HepG2 (cell line): ENCODE results near the gene ZNF365. TPM values are rescaled to one million over a fixed set of nuclear protein-coding genes. Genes with fewer than 3 reads are reported as not detected.

Source experiments
- ATAC-seq: fragments of 200-7000 bp; cut with Tn5 transposase; 3 replicates; pipeline ENCODE4 v1.9.1; 2020; ENCODE audit warnings: mild to moderate bottlenecking, moderate library complexity
- BruUV-seq: library from RNA; stranded (reverse); fragments of 400-500 nt; replicated peaks from 2 replicates; lab custom pipeline; 2021; lab: Mats Ljungman, UMichigan
- CTCF ChIA-PET: fragments of 300-600 bp; formaldehyde crosslinking; extraction: SDS; loops from one replicate; lab custom pipeline; 2021; ENCODE audit warnings: low total read pairs, inconsistent platforms, low intra/inter-chr PET ratio; lab: Yijun Ruan, JAX
- POLR2A ChIA-PET: fragments of 350-600 bp; sonication (Branson Sonifier 250); formaldehyde crosslinking; loops from one replicate; lab custom pipeline; 2020; ENCODE audit warnings: antibody characterized with exemption, inconsistent platforms; lab: Yijun Ruan, JAX
- DNase-seq: peaks from one replicate; pipeline ENCODE4 v3.0.0-alpha.2; 2015; ENCODE audit warnings: low spot score
- FAIRE-seq: peaks from 3 replicates; lab custom pipeline; 2011; peaks lifted over from hg19 to GRCh38; lab: Jason Lieb, UNC
- H2AFZ ChIP-seq: one replicate; pipeline ENCODE4 v1.6.1; 2011; ENCODE audit warnings: low read length, inconsistent platforms
- H3K27ac ChIP-seq: fragments of 300-600 bp; 3 replicates; pipeline ENCODE4 v1.8.0; 2011; ENCODE audit warnings: mixed run types, mild to moderate bottlenecking, mixed read lengths, low read length, inconsistent platforms; ENCODE audit not compliant: insufficient read depth; ENCODE audit errors: extremely low read length
- H3K27me3 ChIP-seq, 2 experiments: fragments of 200-600 bp in 1 of 2; 2 replicates in 1 of 2; 3 replicates in 1 of 2; pipeline versions ENCODE4 v1.6.0 to v1.8.0; 2011; ENCODE audit warnings: low read length in 2 of 2, mild to moderate bottlenecking in 2 of 2, moderate library complexity in 2 of 2, inconsistent platforms in 1 of 2; ENCODE audit not compliant: insufficient read depth in 2 of 2, control insufficient read depth in 1 of 2
- H3K36me3 ChIP-seq, 2 experiments: fragments of 200-600 bp in 1 of 2; replicated peaks in 1 of 2; 2 replicates in 1 of 2; 3 replicates in 1 of 2; pipeline versions ENCODE4 v1.5.1 to v1.8.0; 2011; ENCODE audit warnings: low read length in 2 of 2, inconsistent platforms in 1 of 2; ENCODE audit not compliant: insufficient read depth in 2 of 2, control insufficient read depth in 1 of 2
- H3K4me1 ChIP-seq: 2 replicates; pipeline ENCODE4 v1.5.1; 2012; ENCODE audit warnings: low read length, inconsistent platforms; ENCODE audit not compliant: insufficient read depth
- H3K4me2 ChIP-seq: 2 replicates; pipeline ENCODE4 v1.6.0; 2011; ENCODE audit warnings: low read depth, low read length, inconsistent platforms
- H3K4me3 ChIP-seq, 3 experiments: fragments of 200-600 bp in 1 of 3; sonication (generic), shearing (Covaris generic) in 1 of 3; replicated peaks in 1 of 3; 2 replicates each; pipeline ENCODE4 v1.5.1; 2011 to 2016; ENCODE audit warnings: low read length in 3 of 3, inconsistent platforms in 2 of 3, low read depth in 2 of 3, mild to moderate bottlenecking in 2 of 3, control low read depth in 1 of 3, mixed read lengths in 1 of 3; ENCODE audit not compliant: insufficient read depth in 1 of 3
- H3K79me2 ChIP-seq: one replicate; pipeline ENCODE4 v1.6.1; 2011; ENCODE audit warnings: low read length, inconsistent platforms; ENCODE audit not compliant: insufficient read depth
- H3K9ac ChIP-seq: 2 replicates; pipeline ENCODE4 v1.6.0; 2011; ENCODE audit warnings: mild to moderate bottlenecking, low read depth, low read length, inconsistent platforms; ENCODE audit not compliant: insufficient read depth
- H3K9me3 ChIP-seq: 2 replicates; pipeline ENCODE4 v1.5.1; 2012; ENCODE audit warnings: mild to moderate bottlenecking, low read length
- H4K20me1 ChIP-seq: 2 replicates; pipeline ENCODE4 v1.6.0; 2011; ENCODE audit warnings: inconsistent platforms, mild to moderate bottlenecking, low read length, moderate library complexity; ENCODE audit not compliant: insufficient read depth
- ARNTL ChIP-seq: sonication (generic); formaldehyde crosslinking; IDR thresholded peaks from 2 replicates; pipeline ENCODE4 v1.4.0; 2020; ENCODE audit warnings: mild to moderate bottlenecking, missing genetic modification reagents
- BHLHE40 ChIP-seq: IDR thresholded peaks from 2 replicates; pipeline ENCODE4 v1.6.1; 2011; ENCODE audit warnings: low read length, improper control_type of control experiment
- HOXA5 ChIP-seq: sonication (generic); formaldehyde crosslinking; IDR thresholded peaks from 2 replicates; pipeline ENCODE4 v1.4.0; 2020; ENCODE audit warnings: missing genetic modification reagents
- KLF15 ChIP-seq: sonication (generic); formaldehyde crosslinking; IDR thresholded peaks from 2 replicates; pipeline ENCODE4 v1.8.1; 2023; ENCODE audit warnings: borderline replicate concordance, mild to moderate bottlenecking, inconsistent platforms, missing genetic modification reagents, mixed read lengths
- MTA3 ChIP-seq: sonication (generic); formaldehyde crosslinking; IDR thresholded peaks from 2 replicates; pipeline ENCODE4 v1.4.0; 2020; ENCODE audit warnings: missing genetic modification reagents
- TBP ChIP-seq: sonication (generic); formaldehyde crosslinking; IDR thresholded peaks from 2 replicates; pipeline ENCODE4 v1.5.0; 2020; ENCODE audit warnings: missing genetic modification reagents
- ZFP41 ChIP-seq: sonication (generic); formaldehyde crosslinking; IDR thresholded peaks from 2 replicates; pipeline ENCODE4 v1.4.0; 2020; ENCODE audit warnings: mild to moderate bottlenecking, missing genetic modification reagents, borderline replicate concordance
- ZNF230 ChIP-seq: sonication (generic); formaldehyde crosslinking; IDR thresholded peaks from 2 replicates; pipeline ENCODE4 v1.4.0; 2020; ENCODE audit warnings: mild to moderate bottlenecking, missing genetic modification reagents
- ZNF317 ChIP-seq: sonication (generic); formaldehyde crosslinking; IDR thresholded peaks from 2 replicates; pipeline ENCODE4 v1.5.0; 2020; ENCODE audit warnings: mild to moderate bottlenecking, missing genetic modification reagents
- ZNF713 ChIP-seq: sonication (generic); formaldehyde crosslinking; IDR thresholded peaks from 2 replicates; pipeline ENCODE4 v1.4.0; 2020; ENCODE audit warnings: mild to moderate bottlenecking, missing genetic modification reagents
- WGBS: methylation state at CpG from one replicate; pipeline ENCODE4 v1.1.6; 2017; ENCODE audit warnings: low lambda C conversion rate; 5-methylcytosine and 5-hydroxymethylcytosine counted together
- in situ Hi-C: cut with HindIII; loops from 2 replicates; pipeline ENCODE4 v1.10.0; 2017; ENCODE audit warnings: low pct_unique_long_range_greater_than_20kb; ENCODE audit not compliant: extremely low pct_ligation_motif_present
- intact Hi-C: fragments of 100-400 bp; cut with micrococcal nuclease; formaldehyde crosslinking; loops from one replicate; pipeline ENCODE4 v1.10.0; 2022; ENCODE audit not compliant: unreplicated experiment
- polyA plus RNA-seq, 8 experiments: library from polyadenylated mRNA; depleted of rRNA in 3 of 8; stranded (reverse) in 7 of 8; unstranded in 1 of 8; fragments of >200 nt; fragmentation: Illumina TruSeq in 4 of 8; extraction: Trizol in 4 of 8; gene quantifications; 2 replicates each; pipeline versions ENCODE4 v1.2.1 to v1.2.3, GENCODE V29; 2011 to 2016; ENCODE audit warnings: low read depth in 4 of 8, missing spikeins in 1 of 8, mixed read lengths in 1 of 8; ENCODE audit not compliant: insufficient read depth in 1 of 8
- total RNA-seq, 5 experiments: library from RNA; depleted of rRNA; stranded (reverse); fragments of >200 nt; fragmentation: Illumina TruSeq; extraction: Trizol; gene quantifications; 2 replicates each; pipeline ENCODE4 v1.2.3, GENCODE V29; 2016; ENCODE audit warnings: low read depth in 1 of 5
- TF ChIP-seq, protein P1 (sequence below): sonication (generic); formaldehyde crosslinking; IDR thresholded peaks from 2 replicates; pipeline ENCODE4 v1.5.0; 2020; ENCODE audit warnings: mild to moderate bottlenecking, missing genetic modification reagents, borderline replicate concordance
- TF ChIP-seq, protein P2 (sequence below): sonication (generic); formaldehyde crosslinking; IDR thresholded peaks from 2 replicates; pipeline ENCODE4 v1.4.0; 2020; ENCODE audit warnings: missing genetic modification reagents

ZNF365 gene
- total and polyA plus RNA-seq, 2 of the 13 experiments (the other 11 are each of a cell fraction or from before 2014, with no cell fraction given) = not detected

DNA sequence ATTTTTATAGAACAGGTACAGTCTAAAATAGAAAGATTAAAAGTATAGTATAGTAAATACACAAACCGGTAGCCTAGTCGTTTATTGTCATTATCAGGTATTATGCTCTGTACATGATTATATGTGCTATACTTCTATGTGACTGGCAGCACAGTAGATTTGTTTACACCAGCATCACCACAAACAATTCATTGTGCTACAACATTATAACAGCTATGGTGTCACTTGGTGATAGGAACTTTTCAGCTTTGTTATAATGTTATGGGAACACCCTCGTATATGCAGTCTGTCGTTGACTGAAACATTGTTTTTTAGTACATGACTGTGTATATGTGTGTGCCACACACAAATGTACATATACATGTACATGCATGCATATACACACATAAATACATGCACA, 19.1 kb downstream of the ZNF365 start:
- H3K4me2 ChIP-seq = no peak overlapping the region
- H3K27ac ChIP-seq = no peak overlapping the region
- H3K27me3 ChIP-seq = peaks cover 0 to 6% of the 10 kb centered on the region in 2 experiments; a peak in 1 of 5 replicates
- in situ Hi-C loops (no loop called here), intact Hi-C loops (no loop called here)
- no peak overlapping the region for H3K9ac ChIP-seq
- H3K79me2 ChIP-seq = no peaks in the 10 kb centered on the region
- TF ChIP-seq MTA3 (CRISPR knock-in tag) = no peak
- TF ChIP-seq ZFP41 (CRISPR knock-in tag) = no peak
- TF ChIP-seq, protein P1, sequence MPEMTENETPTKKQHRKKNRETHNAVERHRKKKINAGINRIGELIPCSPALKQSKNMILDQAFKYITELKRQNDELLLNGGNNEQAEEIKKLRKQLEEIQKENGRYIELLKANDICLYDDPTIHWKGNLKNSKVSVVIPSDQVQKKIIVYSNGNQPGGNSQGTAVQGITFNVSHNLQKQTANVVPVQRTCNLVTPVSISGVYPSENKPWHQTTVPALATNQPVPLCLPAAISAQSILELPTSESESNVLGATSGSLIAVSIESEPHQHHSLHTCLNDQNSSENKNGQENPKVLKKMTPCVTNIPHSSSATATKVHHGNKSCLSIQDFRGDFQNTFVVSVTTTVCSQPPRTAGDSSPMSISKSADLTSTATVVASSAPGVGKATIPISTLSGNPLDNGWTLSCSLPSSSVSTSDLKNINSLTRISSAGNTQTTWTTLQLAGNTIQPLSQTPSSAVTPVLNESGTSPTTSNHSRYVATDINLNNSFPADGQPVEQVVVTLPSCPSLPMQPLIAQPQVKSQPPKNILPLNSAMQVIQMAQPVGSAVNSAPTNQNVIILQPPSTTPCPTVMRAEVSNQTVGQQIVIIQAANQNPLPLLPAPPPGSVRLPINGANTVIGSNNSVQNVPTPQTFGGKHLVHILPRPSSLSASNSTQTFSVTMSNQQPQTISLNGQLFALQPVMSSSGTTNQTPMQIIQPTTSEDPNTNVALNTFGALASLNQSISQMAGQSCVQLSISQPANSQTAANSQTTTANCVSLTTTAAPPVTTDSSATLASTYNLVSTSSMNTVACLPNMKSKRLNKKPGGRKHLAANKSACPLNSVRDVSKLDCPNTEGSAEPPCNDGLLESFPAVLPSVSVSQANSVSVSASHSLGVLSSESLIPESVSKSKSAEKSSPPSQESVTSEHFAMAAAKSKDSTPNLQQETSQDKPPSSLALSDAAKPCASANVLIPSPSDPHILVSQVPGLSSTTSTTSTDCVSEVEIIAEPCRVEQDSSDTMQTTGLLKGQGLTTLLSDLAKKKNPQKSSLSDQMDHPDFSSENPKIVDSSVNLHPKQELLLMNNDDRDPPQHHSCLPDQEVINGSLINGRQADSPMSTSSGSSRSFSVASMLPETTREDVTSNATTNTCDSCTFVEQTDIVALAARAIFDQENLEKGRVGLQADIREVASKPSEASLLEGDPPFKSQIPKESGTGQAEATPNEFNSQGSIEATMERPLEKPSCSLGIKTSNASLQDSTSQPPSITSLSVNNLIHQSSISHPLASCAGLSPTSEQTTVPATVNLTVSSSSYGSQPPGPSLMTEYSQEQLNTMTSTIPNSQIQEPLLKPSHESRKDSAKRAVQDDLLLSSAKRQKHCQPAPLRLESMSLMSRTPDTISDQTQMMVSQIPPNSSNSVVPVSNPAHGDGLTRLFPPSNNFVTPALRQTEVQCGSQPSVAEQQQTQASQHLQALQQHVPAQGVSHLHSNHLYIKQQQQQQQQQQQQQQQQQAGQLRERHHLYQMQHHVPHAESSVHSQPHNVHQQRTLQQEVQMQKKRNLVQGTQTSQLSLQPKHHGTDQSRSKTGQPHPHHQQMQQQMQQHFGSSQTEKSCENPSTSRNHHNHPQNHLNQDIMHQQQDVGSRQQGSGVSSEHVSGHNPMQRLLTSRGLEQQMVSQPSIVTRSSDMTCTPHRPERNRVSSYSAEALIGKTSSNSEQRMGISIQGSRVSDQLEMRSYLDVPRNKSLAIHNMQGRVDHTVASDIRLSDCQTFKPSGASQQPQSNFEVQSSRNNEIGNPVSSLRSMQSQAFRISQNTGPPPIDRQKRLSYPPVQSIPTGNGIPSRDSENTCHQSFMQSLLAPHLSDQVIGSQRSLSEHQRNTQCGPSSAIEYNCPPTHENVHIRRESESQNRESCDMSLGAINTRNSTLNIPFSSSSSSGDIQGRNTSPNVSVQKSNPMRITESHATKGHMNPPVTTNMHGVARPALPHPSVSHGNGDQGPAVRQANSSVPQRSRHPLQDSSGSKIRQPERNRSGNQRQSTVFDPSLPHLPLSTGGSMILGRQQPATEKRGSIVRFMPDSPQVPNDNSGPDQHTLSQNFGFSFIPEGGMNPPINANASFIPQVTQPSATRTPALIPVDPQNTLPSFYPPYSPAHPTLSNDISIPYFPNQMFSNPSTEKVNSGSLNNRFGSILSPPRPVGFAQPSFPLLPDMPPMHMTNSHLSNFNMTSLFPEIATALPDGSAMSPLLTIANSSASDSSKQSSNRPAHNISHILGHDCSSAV (CRISPR knock-in tag) = no peak
- no peak for TF ChIP-seq TBP
- TF ChIP-seq BHLHE40 = no peak
- TF ChIP-seq ZNF713 = no peak
- no peak for TF ChIP-seq ZNF317 (CRISPR knock-in tag)
- TF ChIP-seq, protein P2, sequence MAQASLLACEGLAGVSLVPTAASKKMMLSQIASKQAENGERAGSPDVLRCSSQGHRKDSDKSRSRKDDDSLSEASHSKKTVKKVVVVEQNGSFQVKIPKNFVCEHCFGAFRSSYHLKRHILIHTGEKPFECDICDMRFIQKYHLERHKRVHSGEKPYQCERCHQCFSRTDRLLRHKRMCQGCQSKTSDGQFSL = no peak
- no peak for TF ChIP-seq KLF15 (CRISPR knock-in tag)
- no peak for TF ChIP-seq ZNF230 (CRISPR knock-in tag)
- no peak for TF ChIP-seq ARNTL
- no peak for TF ChIP-seq HOXA5 (CRISPR knock-in tag)
- no peaks in the 10 kb centered on the region for H3K9me3 ChIP-seq
- FAIRE-seq = no peak
- POLR2A ChIA-PET = no interaction called here
- no peaks in the 10 kb centered on the region for H3K4me1 ChIP-seq
- no peaks in the 10 kb centered on the region for H3K36me3 ChIP-seq
- no peak overlapping the region for H3K4me3 ChIP-seq
- H2AFZ ChIP-seq = no peak overlapping the region
- CTCF ChIA-PET = no interaction called here
- 45% methylated on average over 4 of the region's 4 CpGs for WGBS
- no peak for ATAC-seq
- DNase-seq = no peak
- no peaks in the 10 kb centered on the region for H4K20me1 ChIP-seq
- BruUV-seq = no TSS peak
